Stomach smooth muscle (tissue), 2 donors: ENCODE data around the gene EML2.
"Not testable (repeated sequence)": the region's sequence is repeated elsewhere in the genome, so short reads cannot be mapped to it uniquely, and the experiment has no call there.

Experiments used
- H3K27ac ChIP-seq: one replicate; pipeline ENCODE4 v1.7.0; 2013; ENCODE audit warnings: mild to moderate bottlenecking, low read length, inconsistent platforms
- H3K27me3 ChIP-seq, 2 donors: one replicate each; pipeline ENCODE4 v1.7.0; 2013; ENCODE audit warnings: low read length in 2 of 2; ENCODE audit not compliant: insufficient read depth in 2 of 2, control insufficient read depth in 1 of 2
- H3K36me3 ChIP-seq, 2 donors: one replicate each; pipeline ENCODE4 v1.7.0; 2013; ENCODE audit warnings: low read length in 2 of 2; ENCODE audit not compliant: control insufficient read depth in 2 of 2, insufficient read depth in 2 of 2
- H3K4me1 ChIP-seq: one replicate; pipeline ENCODE4 v1.7.0; 2013; ENCODE audit warnings: low read length; ENCODE audit not compliant: control insufficient read depth, insufficient read depth
- H3K4me3 ChIP-seq, 2 donors: one replicate each; pipeline ENCODE4 v1.7.0; 2013; ENCODE audit warnings: low read length in 2 of 2
- H3K9ac ChIP-seq, 2 donors: one replicate each; pipeline ENCODE4 v1.7.0; 2013; ENCODE audit warnings: low read length in 2 of 2, mild to moderate bottlenecking in 1 of 2
- H3K9me3 ChIP-seq, 2 donors: one replicate each; pipeline ENCODE4 v1.7.0; 2013; ENCODE audit warnings: low read length in 2 of 2; ENCODE audit not compliant: control insufficient read depth in 2 of 2
- donor health status: healthy.
- donor health status: Pancreatic carcinoma.

Gene EML2

GRCh38 chr19:45638930-45639729 lies at the start of gene EML2:
Gene EML2 (minus strand): TSS chr19:45639397. CDS start chr19:45639376, 21 bp downstream.
- Histone ChIP-seq H3K9ac (peak within 1 kb of the TSS; percentile 55 to 64), H3K27me3 (peaks cover 16 to 35% of the 10 kb centered on the region in 2 donors), H3K27ac (no peak within 1 kb of the TSS), H3K36me3 (no peaks in the 10 kb centered on the region), H3K9me3 (no peaks in the 10 kb centered on the region), H3K4me1 (peaks cover 30% of the 10 kb centered on the region), H3K4me3 (peak within 1 kb of the TSS; percentile 67 to 83)

DNA sequence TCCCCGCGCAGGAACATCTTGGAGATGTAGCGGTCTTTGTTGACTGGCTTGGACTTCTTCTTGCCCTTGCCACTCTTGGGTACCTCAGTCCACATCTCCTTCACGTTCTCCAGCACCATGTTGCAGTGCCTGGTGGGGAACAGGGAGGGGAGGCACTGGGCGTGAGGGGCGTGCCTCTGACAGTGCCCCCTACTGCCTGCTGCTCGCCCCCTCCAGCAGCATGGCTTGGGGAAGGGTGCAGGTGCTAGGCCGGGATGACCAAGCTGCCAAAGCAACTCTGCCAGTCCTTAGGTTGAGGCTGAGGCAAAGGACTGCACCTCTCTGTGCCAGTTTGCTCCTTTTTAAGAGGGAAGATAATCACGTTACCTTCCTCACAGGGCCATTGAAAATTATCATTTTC lies 48.4 kb upstream of the EML2 start:
- no peaks in the 10 kb centered on the region for H3K9me3 ChIP-seq
- H3K9ac ChIP-seq = no peak overlapping the region
- H3K4me1 ChIP-seq = peaks cover 7% of the 10 kb centered on the region
- no peak overlapping the region for H3K27ac ChIP-seq
- no peaks in the 10 kb centered on the region for H3K27me3 ChIP-seq
- H3K36me3 ChIP-seq = peaks cover 29% of the 10 kb centered on the region in 2 donors
- no peak overlapping the region for H3K4me3 ChIP-seq

GRCh38 chr19:45685045-45685444 lies 45.8 kb upstream of the EML2 start:
- H3K9ac ChIP-seq, H3K27ac ChIP-seq: not testable (repeated sequence)
- peaks cover 29% of the 10 kb centered on the region in 2 donors for H3K36me3 ChIP-seq

DNA sequence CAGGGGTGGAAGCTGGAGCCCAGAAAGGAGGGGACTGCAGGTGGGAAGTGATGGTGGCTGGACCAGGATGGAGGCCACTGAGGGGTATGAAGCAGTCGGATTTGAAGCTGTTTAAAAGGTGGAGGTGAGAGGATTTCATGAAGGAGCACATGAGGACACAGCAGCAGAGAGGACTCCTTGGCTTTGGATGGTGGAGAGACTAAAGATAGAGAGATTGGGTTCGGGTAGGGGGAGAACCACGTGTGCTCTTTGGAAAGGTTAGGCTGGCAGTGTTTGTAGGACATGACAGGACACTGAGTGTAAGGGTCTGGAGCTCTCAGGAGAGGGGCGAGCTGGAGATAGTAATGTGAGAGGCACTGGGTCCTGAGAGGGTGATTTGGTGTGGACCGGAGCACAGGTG lies 43.7 kb upstream of the EML2 start:
- Histone ChIP-seq H3K27me3 (peaks cover 11 to 13% of the 10 kb centered on the region in 2 donors), H3K9ac (no peak overlapping the region), H3K4me1 (peaks cover 13% of the 10 kb centered on the region), H3K27ac (no peak overlapping the region), H3K4me3 (no peak overlapping the region), H3K36me3 (peaks cover 20 to 24% of the 10 kb centered on the region in 2 donors), H3K9me3 (no peaks in the 10 kb centered on the region)

More at GRCh38 chr19:45685045-45685444, 45.8 kb upstream of the EML2 start:
- H3K4me1 ChIP-seq = peaks cover 12% of the 10 kb centered on the region
- H3K4me3 ChIP-seq, H3K27me3 ChIP-seq, H3K9me3 ChIP-seq: not testable (repeated sequence)

DNA sequence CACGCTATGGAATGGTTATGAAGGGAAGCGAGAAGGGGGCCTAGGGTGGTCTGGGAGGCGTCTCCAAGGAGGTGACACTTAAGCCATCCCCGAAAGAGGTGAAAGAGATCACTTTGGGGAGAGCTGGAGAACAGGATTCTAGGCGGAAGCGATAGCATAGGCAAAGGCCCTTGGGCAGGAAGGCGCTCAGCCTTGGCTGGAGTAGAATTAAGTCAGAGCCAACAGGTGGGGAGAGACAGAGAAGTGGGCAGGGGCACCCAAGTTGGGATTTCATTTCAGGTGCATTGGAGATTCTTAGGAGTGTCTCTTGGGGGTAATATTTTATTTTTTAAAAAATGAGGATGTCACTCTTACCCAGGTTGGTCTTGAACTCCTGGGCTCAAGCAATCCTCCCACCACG lies 42.9 kb upstream of the EML2 start:
- peaks cover 20% of the 10 kb centered on the region for H3K4me1 ChIP-seq
- H3K27me3 ChIP-seq = peaks cover 18 to 19% of the 10 kb centered on the region in 2 donors
- H3K36me3 ChIP-seq = peaks cover 13 to 16% of the 10 kb centered on the region in 2 donors
- H3K4me3 ChIP-seq = peak overlapping the region in 1 of 2 donors; percentile 71
- H3K9ac ChIP-seq = peak overlapping the region in 1 of 2 donors; percentile 3
- H3K27ac ChIP-seq = peak overlapping the region; percentile 55
- H3K9me3 ChIP-seq = no peaks in the 10 kb centered on the region

DNA sequence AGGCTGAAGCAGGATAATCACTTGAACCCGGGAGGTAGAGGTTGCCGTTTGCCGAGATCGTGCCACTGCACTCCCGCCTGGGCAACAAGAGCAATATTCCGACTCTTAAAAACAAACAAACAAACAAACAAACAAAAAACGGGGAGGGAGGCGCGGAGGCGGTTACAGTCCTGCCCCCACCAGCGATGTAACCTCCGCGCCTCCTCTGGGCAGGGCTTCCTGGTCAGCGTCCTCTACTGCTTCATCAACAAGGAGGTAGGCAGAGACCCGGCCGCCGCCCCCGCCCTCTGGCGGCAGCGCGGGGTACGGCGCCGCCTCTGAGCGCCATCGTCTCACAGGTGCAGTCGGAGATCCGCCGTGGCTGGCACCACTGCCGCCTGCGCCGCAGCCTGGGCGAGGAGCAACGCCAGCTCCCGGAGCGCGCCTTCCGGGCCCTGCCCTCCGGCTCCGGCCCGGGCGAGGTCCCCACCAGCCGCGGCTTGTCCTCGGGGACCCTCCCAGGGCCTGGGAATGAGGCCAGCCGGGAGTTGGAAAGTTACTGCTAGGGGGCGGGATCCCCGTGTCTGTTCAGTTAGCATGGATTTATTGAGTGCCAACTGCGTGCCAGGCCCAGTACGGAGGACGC lies 42.3 kb upstream of the EML2 start:
- H3K27ac ChIP-seq = peak overlapping the region; percentile 55
- peak overlapping the region in 1 of 2 donors; percentile 3 for H3K9ac ChIP-seq

GRCh38 chr19:45677351-45678230 lies 38.4 kb upstream of the EML2 start:
- Histone ChIP-seq H3K27ac (no peak overlapping the region), H3K4me1 (peaks cover 25% of the 10 kb centered on the region), H3K36me3 (no peaks in the 10 kb centered on the region), H3K9ac (no peak overlapping the region), H3K4me3 (peak overlapping the region in 1 of 2 donors; percentile 8), H3K27me3 (peaks cover 31 to 35% of the 10 kb centered on the region in 2 donors), H3K9me3 (no peaks in the 10 kb centered on the region)

More for the DNA sequence above, 42.3 kb upstream of the EML2 start:
- Histone ChIP-seq H3K4me1 (peaks cover 25% of the 10 kb centered on the region), H3K27me3 (peaks cover 24 to 25% of the 10 kb centered on the region in 2 donors), H3K4me3 (peak overlapping the region; percentile 46 to 71), H3K9me3 (no peaks in the 10 kb centered on the region), H3K36me3 (peaks cover 10 to 13% of the 10 kb centered on the region in 2 donors)

- Histone ChIP-seq H3K9me3 (no peaks in the 10 kb centered on the region), H3K27me3 (peaks cover 33 to 35% of the 10 kb centered on the region in 2 donors), H3K36me3 (no peaks in the 10 kb centered on the region), H3K9ac (no peak overlapping the region), H3K4me1 (peaks cover 22% of the 10 kb centered on the region), H3K27ac (no peak overlapping the region), H3K4me3 (no peak overlapping the region)
Measured at GRCh38 chr19:45676851-45677263, 37.7 kb upstream of the EML2 start.

DNA sequence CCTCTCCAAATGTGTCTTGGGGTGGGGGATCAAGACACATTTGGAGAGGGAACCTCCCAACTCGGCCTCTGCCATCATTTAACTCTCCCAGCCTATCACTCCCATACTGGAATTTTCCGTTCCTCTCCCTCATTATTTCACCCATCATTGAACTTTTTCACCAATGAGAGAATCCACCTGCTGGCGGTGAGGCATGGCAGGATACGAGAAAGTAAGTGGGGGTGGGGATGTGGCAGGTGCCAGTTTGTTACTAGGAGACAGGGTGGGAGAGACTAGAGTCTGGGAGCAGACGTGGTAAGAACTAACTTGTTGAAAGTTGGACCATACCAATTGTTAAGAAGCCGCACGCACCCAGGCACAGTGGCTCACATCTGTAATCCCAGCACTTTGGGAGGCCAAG lies 35.7 kb upstream of the EML2 start:
- no peaks in the 10 kb centered on the region for H3K36me3 ChIP-seq
- no peak overlapping the region for H3K9ac ChIP-seq
- H3K27me3 ChIP-seq = peaks cover 46 to 51% of the 10 kb centered on the region in 2 donors
- no peak overlapping the region for H3K4me3 ChIP-seq
- no peaks in the 10 kb centered on the region for H3K9me3 ChIP-seq
- no peak overlapping the region for H3K27ac ChIP-seq
- peaks cover 13% of the 10 kb centered on the region for H3K4me1 ChIP-seq

GRCh38 chr19:45670670-45671453 lies 31.7 kb upstream of the EML2 start:
- H3K36me3 ChIP-seq = no peaks in the 10 kb centered on the region
- H3K4me1 ChIP-seq = peaks cover 14% of the 10 kb centered on the region
- H3K27me3 ChIP-seq = peaks cover 47 to 54% of the 10 kb centered on the region in 2 donors
- H3K27ac ChIP-seq = no peak overlapping the region
- H3K4me3 ChIP-seq = peak overlapping the region in 1 of 2 donors; percentile 8
- no peaks in the 10 kb centered on the region for H3K9me3 ChIP-seq
- H3K9ac ChIP-seq = no peak overlapping the region
